Esophagus muscularis mucosa (tissue), 4 donors: ENCODE results near the gene RNF11. TPM values are rescaled to one million over a fixed set of nuclear protein-coding genes. Genes with fewer than 3 reads are reported as not detected.
A peak's percentile ranks its signal among the peaks of the same experiment; 100 is the strongest.

Experiments used
- DNase-seq: peaks from one replicate; pipeline ENCODE4 v3.0.0-alpha.2; 2017; ENCODE audit errors: extremely low spot score
- H3K27ac ChIP-seq, 4 donors: fragments of 200-600 bp; sonication (generic); replicated peaks in 1 of 4; 1 replicate in 3 of 4; 2 replicates in 1 of 4; pipeline ENCODE4 v1.5.1; 2016 to 2019; ENCODE audit warnings: mild to moderate bottlenecking in 1 of 4
- H3K27me3 ChIP-seq, 4 donors: fragments of 200-600 bp; sonication (generic); one replicate each; pipeline versions ENCODE4 v1.5.1 to v1.6.0; 2016 to 2019
- H3K36me3 ChIP-seq, 4 donors: fragments of 200-600 bp; sonication (generic); one replicate each; pipeline ENCODE4 v1.5.1; 2016 to 2019
- H3K4me1 ChIP-seq, 4 donors: fragments of 200-600 bp; sonication (generic); one replicate each; pipeline ENCODE4 v1.5.1; 2016 to 2019
- H3K4me3 ChIP-seq, 4 donors: fragments of 200-600 bp; sonication (generic); 1 replicate in 2 of 4; 2 replicates in 2 of 4; pipeline ENCODE4 v1.5.1; 2016 to 2019; ENCODE audit warnings: mild to moderate bottlenecking in 4 of 4, moderate library complexity in 1 of 4
- H3K9me3 ChIP-seq, 4 donors: fragments of 200-600 bp; sonication (generic); 1 replicate in 3 of 4; 2 replicates in 1 of 4; pipeline ENCODE4 v1.5.1; 2016 to 2019
- EP300 ChIP-seq: sonication (generic); formaldehyde crosslinking; IDR thresholded peaks from one replicate; pipeline ENCODE4 v1.6.1; 2017; ENCODE audit warnings: antibody characterized with exemption
- POLR2A ChIP-seq: fragments of 450-650 bp; IDR thresholded peaks from one replicate; pipeline ENCODE4 v1.6.1; 2017; ENCODE audit warnings: antibody characterized with exemption, moderate library complexity, mild to moderate bottlenecking, low read depth
- POLR2AphosphoS5 ChIP-seq, 2 donors: sonication (generic); formaldehyde crosslinking; IDR thresholded peaks; one replicate each; pipeline ENCODE4 v1.6.1; 2017; ENCODE audit warnings: antibody characterized with exemption in 2 of 2
- WGBS: methylation state at CpG from one replicate; pipeline ENCODE4 v1.1.5; 2018; 5-methylcytosine and 5-hydroxymethylcytosine counted together
- intact Hi-C: fragments of 100-400 bp; cut with DNase I; formaldehyde crosslinking; loops from one replicate; pipeline ENCODE4 v1.15.1; 2023
- total RNA-seq, 4 donors: library from RNA; depleted of rRNA; stranded (reverse); fragments of >200 nt; gene quantifications; one replicate each; pipeline versions ENCODE4 v1.1.0 to v1.2.1, GENCODE V29; 2016
- TF ChIP-seq, protein P1 (sequence below), 3 experiments: fragments of 200-600 bp in 2 of 3; fragments of 450-650 bp in 1 of 3; sonication (generic) in 2 of 3; IDR thresholded peaks; one replicate each; pipeline ENCODE4 v1.5.1; 2017 to 2019; ENCODE audit warnings: antibody characterized with exemption in 3 of 3, mild to moderate bottlenecking in 2 of 3, moderate library complexity in 1 of 3

Gene RNF11
- total RNA-seq, 4 donors from 2014 or later: 101 to 141 (median 115) TPM

DNA sequence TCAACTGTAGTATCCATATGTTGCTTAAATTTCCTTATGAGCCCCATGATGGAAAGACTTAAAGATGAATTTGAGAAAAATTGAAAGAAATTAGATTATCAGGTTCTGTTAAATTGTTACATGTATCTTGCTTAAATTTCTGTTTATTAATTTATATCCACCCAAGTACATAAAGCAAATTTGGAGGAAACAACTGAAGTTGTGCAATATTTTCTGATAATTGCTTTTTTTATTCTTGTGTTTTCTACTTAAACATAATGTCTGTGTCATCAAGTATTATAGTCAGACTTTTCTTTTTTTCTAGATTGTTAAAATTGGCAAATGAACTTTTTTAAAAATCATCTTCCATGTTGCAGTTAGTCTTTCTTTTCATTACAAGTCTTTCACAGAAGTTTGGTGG lies 36.8 kb downstream of the RNF11 start:
- Histone ChIP-seq H3K4me1 (peaks cover 8 to 20% (median 15%) of the 10 kb centered on the region in 4 donors), H3K9me3 (no peaks in the 10 kb centered on the region), H3K36me3 (peaks cover 12 to 39% (median 22%) of the 10 kb centered on the region in 4 donors), H3K4me3 (no peak overlapping the region), H3K27ac (no peak overlapping the region), H3K27me3 (no peaks in the 10 kb centered on the region)
- no peak for DNase-seq
- no peak for TF ChIP-seq POLR2A
- no peak for TF ChIP-seq POLR2AphosphoS5 (IDR thresholded peaks at IDR 0.05)
- TF ChIP-seq, protein P1, sequence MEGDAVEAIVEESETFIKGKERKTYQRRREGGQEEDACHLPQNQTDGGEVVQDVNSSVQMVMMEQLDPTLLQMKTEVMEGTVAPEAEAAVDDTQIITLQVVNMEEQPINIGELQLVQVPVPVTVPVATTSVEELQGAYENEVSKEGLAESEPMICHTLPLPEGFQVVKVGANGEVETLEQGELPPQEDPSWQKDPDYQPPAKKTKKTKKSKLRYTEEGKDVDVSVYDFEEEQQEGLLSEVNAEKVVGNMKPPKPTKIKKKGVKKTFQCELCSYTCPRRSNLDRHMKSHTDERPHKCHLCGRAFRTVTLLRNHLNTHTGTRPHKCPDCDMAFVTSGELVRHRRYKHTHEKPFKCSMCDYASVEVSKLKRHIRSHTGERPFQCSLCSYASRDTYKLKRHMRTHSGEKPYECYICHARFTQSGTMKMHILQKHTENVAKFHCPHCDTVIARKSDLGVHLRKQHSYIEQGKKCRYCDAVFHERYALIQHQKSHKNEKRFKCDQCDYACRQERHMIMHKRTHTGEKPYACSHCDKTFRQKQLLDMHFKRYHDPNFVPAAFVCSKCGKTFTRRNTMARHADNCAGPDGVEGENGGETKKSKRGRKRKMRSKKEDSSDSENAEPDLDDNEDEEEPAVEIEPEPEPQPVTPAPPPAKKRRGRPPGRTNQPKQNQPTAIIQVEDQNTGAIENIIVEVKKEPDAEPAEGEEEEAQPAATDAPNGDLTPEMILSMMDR (IDR thresholded peaks at IDR 0.05): no peak
- no peak for TF ChIP-seq EP300
- intact Hi-C loops: no loop called here

DNA sequence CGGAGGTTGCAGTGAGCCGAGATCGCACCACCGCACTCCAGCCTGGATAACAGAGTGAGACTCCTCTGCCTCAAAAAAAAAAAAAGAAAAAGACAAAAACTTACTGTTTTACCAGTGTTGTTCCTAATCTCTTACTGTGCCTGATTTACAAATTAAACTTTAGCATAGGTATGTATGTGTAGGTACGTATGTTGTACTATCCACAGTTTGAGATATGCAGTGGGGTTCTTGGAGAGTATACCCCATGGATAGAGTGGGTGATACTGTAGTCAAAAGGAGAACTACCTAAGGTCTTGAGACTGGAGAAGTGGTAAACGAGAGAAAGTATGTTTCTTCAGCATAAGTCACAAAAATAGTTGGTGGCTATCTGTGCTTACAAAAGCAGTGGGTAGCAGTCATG lies 38.6 kb downstream of the RNF11 start:
- Histone ChIP-seq H3K4me1 (peaks cover 0 to 2% (median under 1%) of the 10 kb centered on the region in 4 donors), H3K4me3 (no peak overlapping the region), H3K36me3 (peaks cover 12 to 43% (median 23%) of the 10 kb centered on the region in 4 donors), H3K9me3 (no peaks in the 10 kb centered on the region), H3K27ac (no peak overlapping the region), H3K27me3 (no peaks in the 10 kb centered on the region)
- 95% methylated on average over 6 of the region's 6 CpGs for WGBS
- intact Hi-C loops: no loop called here
- peak; percentile 8 for DNase-seq
- TF ChIP-seq POLR2AphosphoS5 (IDR thresholded peaks at IDR 0.05) (no peak), EP300 (no peak)

DNA sequence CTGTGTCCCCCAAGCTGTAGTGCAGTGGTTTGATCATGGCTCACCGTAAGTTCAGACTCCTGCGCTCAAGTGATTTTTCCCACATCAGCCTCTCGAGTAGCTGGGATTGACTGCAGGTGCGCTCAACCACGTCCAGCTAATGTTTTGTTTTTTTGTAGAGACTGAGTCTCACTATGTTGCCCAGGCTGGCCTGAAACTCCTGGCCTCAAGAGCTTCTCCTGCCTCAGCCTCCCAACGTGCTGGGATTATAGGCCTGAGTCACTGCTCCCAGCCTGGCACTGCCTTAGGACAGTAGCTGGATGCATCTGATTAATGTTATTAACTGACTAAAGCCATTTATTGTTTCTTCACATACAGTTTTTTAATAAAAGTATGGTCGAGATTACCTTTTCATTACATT lies 40.2 kb downstream of the RNF11 start:
- Histone ChIP-seq H3K9me3 (no peaks in the 10 kb centered on the region), H3K4me3 (no peak overlapping the region), H3K4me1 (no peaks in the 10 kb centered on the region), H3K36me3 (peaks cover 0 to 32% (median 15%) of the 10 kb centered on the region in 4 donors), H3K27me3 (no peaks in the 10 kb centered on the region), H3K27ac (no peak overlapping the region)
- intact Hi-C loops: no loop called here
- 91% methylated on average over 7 of the region's 7 CpGs for WGBS
- TF ChIP-seq, protein P1 (IDR thresholded peaks at IDR 0.05): no peak
- TF ChIP-seq EP300 (no peak), POLR2A (no peak), POLR2AphosphoS5 (IDR thresholded peaks at IDR 0.05) (no peak)
- DNase-seq: no peak

DNA sequence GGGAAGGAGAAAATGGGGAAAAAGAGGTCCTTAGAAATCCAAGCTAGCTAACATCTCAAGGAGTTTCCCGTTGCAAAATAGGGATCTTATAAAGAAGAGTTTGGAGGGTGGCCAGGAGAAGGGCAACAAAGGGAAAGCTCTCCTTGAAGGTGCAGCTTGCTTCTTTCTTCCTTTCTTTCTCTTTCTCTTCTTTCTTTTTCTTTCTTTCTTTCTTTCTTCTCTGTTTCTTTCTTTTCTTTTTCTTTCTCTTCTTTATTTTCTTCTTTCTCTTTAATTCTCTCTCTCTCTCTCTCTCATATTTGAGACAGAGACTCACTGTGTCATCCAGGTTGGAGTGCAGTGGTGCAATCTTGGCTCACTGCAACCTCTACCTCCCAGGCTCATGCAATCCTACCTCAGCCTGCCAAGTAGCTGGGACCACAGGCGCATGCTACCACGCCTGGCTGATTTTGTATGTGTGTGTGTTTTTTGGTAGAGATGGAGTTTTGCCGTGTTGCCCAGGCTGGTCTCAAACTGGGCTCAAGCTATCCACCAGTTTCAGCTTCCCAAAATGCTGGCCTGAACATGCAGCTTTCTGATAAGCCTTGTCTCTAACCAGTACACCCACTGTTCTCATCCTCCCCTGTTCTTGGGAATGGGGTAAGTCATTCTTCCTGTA lies 44.4 kb downstream of the RNF11 start:
- WGBS: 85% methylated on average over 4 of the region's 4 CpGs
- peaks cover 0 to 15% (median 11%) of the 10 kb centered on the region in 4 donors for H3K36me3 ChIP-seq
- intact Hi-C loops: no loop called here
- DNase-seq: no peak
- no peak overlapping the region for H3K4me3 ChIP-seq
- peaks cover 0 to 10% (median 0%) of the 10 kb centered on the region in 4 donors for H3K4me1 ChIP-seq
- no peaks in the 10 kb centered on the region for H3K9me3 ChIP-seq
- H3K27ac ChIP-seq: no peak overlapping the region
- H3K27me3 ChIP-seq: no peaks in the 10 kb centered on the region
- TF ChIP-seq POLR2AphosphoS5 (IDR thresholded peaks at IDR 0.05): no peak
- TF ChIP-seq EP300: no peak
- TF ChIP-seq, protein P1 (IDR thresholded peaks at IDR 0.05): no peak

DNA sequence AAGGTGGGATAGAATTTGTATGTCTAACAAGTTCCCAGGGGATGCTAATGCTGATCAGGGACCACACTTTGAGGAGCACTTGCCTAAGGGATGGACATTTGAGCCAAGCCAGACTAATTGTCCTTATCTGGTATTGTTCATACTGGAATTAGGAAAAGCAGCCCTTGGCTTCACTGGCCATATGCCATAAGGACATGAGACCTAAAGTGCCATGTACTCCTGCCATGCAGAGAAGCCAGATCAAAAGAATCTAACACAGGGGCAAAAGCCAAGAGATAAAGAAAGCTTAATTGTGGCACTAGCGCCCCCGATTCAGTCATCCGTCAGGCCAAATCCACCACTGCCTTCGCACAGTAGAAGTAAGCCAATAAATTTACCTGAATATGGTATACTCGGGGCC lies 45.7 kb downstream of the RNF11 start:
- DNase-seq: no peak
- Histone ChIP-seq H3K27me3 (no peaks in the 10 kb centered on the region), H3K36me3 (peaks cover 0 to 7% (median 3%) of the 10 kb centered on the region in 4 donors), H3K4me3 (no peak overlapping the region), H3K9me3 (no peaks in the 10 kb centered on the region), H3K27ac (no peak overlapping the region), H3K4me1 (peaks cover 0 to 10% (median 0%) of the 10 kb centered on the region in 4 donors)
- no peak for TF ChIP-seq POLR2AphosphoS5 (IDR thresholded peaks at IDR 0.05)
- TF ChIP-seq, protein P1 (IDR thresholded peaks at IDR 0.05): no peak
- no peak for TF ChIP-seq POLR2A
- TF ChIP-seq EP300: no peak
- WGBS: 95% methylated on average over 5 of the region's 5 CpGs
- intact Hi-C loops: no loop called here
